Keratinocyte (primary cell): ENCODE measurements around the gene ABCA4.

Source experiments
- CTCF ChIP-seq, 3 experiments: IDR thresholded peaks in 1 of 3; conservative IDR thresholded peaks in 1 of 3; optimal IDR thresholded peaks in 1 of 3; 2 replicates in 2 of 3; 3 replicates in 1 of 3; pipeline versions ENCODE3 to v1.5.1; 2011; ENCODE audit warnings: low read length in 3 of 3, mild to moderate bottlenecking in 3 of 3, moderate library complexity in 2 of 3, control low read depth in 1 of 3, inconsistent platforms in 1 of 3; ENCODE audit not compliant: insufficient read depth in 2 of 3; ENCODE audit errors: extremely low read depth in 1 of 3
- EZH2 ChIP-seq: IDR thresholded peaks from one replicate; pipeline ENCODE4 v1.6.1; 2012; ENCODE audit warnings: inconsistent platforms, mild to moderate bottlenecking, low read length, moderate library complexity

GRCh38 chr1:94072840-94073522, 48.0 kb downstream of the ABCA4 start:
- TF ChIP-seq CTCF (optimal IDR thresholded peaks at IDR 0.05 in 1 of 3, IDR thresholded peaks at IDR 0.05 in 1 of 3, conservative IDR thresholded peaks at IDR 0.05 in 1 of 3; ENCODE audit: extremely low read depth in 1 of 3, insufficient read depth in 2 of 3, low read length in 3 of 3): no peak
- no peak for TF ChIP-seq EZH2
